Measurements from ENCODE around the gene AKR1C8.
"Not testable (repeated sequence)": the region's sequence is repeated elsewhere in the genome, so short reads cannot be mapped to it uniquely, and the experiment has no call there.

The AKR1C8 gene

GRCh38 chr10:5210261-5210660 is 25.3 kb upstream of the AKR1C8 start:
- not testable (repeated sequence) for H3K27ac ChIP-seq
- peak; percentile 38 for TF ChIP-seq CTCF (conservative IDR thresholded peaks at IDR 0.05)

- not testable (repeated sequence) for H3K27ac ChIP-seq
Measured at GRCh38 chr10:5209776-5210175, 24.8 kb upstream of the AKR1C8 start.

GRCh38 chr10:5206799-5207198 is 21.8 kb upstream of the AKR1C8 start:
- no peak overlapping the region for H3K27ac ChIP-seq
- no peak for TF ChIP-seq CTCF (conservative IDR thresholded peaks at IDR 0.05)
- TF ChIP-seq ZFX (IDR thresholded peaks at IDR 0.05), result no peak

- no peak for TF ChIP-seq ZFX (IDR thresholded peaks at IDR 0.05)
- TF ChIP-seq CTCF (conservative IDR thresholded peaks at IDR 0.05), result peak; percentile 45
- no peak overlapping the region for H3K27ac ChIP-seq
Measured at GRCh38 chr10:5199398-5199797, 14.4 kb upstream of the AKR1C8 start.

- H3K27ac ChIP-seq, result no peak overlapping the region
- TF ChIP-seq ZFX (IDR thresholded peaks at IDR 0.05) (no peak), CTCF (conservative IDR thresholded peaks at IDR 0.05) (no peak)
Measured at GRCh38 chr10:5198386-5198785, 13.4 kb upstream of the AKR1C8 start.

GRCh38 chr10:5196702-5197113 is 11.8 kb upstream of the AKR1C8 start, which contains the start of gene AKR1C4:
Gene AKR1C4 (plus strand): TSS chr10:5196837. CDS start chr10:5196868, 31 bp downstream.
- TF ChIP-seq CTCF (conservative IDR thresholded peaks at IDR 0.05) (no peak), ZFX (IDR thresholded peaks at IDR 0.05) (no peak)
- H3K27ac ChIP-seq, result no peak within 1 kb of the TSS

GRCh38 chr10:5195727-5196374 is 10.9 kb upstream of the AKR1C8 start:
- TF ChIP-seq CTCF (conservative IDR thresholded peaks at IDR 0.05) (no peak), ZFX (IDR thresholded peaks at IDR 0.05) (no peak)
- H3K27ac ChIP-seq, result no peak overlapping the region

GRCh38 chr10:5194431-5194830 is 9.5 kb upstream of the AKR1C8 start:
- no peak for TF ChIP-seq ZFX (IDR thresholded peaks at IDR 0.05)
- no peak for TF ChIP-seq CTCF (conservative IDR thresholded peaks at IDR 0.05)
- no peak overlapping the region for H3K27ac ChIP-seq

Measured in C4-2B (cell line).